GM19468 (cell line): ENCODE results near the gene NEUROG1.

Source experiments
- ATAC-seq: cut with Tn5 transposase; IDR thresholded peaks from one replicate; pipeline ENCODE4 v1.9.1; 2021; ENCODE audit warnings: mild to moderate bottlenecking, moderate library complexity, moderate number of reproducible peaks; ENCODE audit not compliant: unreplicated experiment; ENCODE audit errors: extremely low read depth

NEUROG1 gene

DNA sequence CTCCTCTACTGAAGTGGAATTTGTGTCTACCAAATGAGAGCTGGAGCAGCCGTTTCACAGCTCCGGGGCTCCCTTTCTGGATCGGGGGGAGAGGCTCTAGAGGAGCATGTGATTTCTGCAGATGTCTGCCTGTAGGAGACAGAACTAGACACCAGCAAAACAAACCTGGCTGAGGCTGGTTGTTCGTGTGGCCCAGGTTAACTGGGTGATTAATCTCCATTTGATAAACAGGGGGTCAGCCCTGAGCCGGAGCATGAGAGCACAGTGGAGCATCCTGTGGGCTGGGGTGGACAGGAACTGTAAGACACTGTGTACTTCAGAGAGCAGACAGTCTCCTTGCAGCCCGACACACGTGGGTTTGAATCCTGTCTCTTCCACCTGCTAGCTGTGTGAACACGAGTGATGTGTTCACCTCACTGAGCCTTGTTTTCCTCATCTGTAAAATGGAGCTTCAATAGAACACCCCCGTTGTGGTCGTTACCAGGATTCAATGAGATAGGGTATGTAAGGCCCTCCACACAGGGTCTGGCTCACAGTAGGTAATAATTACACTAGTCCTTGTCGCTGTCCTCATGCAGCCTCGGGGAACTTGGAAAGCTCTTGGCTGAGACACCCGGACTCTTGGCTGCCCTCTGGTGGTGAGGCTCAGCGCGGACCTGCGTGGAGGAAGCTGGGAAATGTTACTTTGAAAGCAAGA is 30.1 kb upstream of the NEUROG1 start:
- ATAC-seq, result no peak

DNA sequence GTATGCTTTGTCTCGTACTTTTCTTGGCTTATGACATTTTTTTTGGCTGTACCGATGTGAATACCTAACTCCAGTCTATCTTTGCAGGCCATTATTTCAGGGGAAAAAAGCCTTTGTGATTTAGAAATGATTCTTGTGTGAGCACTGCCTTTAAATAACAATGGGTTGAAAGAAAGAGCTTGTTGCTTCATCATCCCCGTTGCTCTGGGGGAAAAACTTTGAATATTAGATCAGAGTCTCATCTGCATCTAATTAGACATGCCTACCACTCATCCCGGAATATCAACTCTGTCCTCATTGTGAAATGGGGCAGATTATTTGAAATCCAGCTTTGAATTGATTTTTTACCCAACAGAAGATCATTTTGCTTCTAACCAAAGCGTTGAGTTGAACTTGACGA is 29.5 kb upstream of the NEUROG1 start:
- ATAC-seq, result no peak

DNA sequence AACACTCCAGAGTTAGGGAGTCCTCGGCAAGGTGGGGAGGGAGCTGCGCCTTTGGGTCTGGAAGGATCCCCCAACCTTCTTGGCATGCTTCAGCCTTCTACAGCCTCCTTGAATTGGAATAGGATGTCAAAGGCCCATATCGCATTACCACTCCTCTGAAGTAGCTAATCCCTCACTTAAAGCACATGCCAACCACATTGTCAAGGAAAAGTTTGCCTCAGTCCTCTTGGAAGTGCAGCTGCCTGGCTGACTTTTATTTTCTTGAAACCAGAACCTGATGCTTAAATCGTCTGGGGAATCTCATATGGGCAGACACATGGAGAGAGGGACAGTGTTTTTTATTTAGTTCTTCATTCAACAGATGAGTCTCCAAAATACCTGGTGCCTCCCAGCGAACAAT is 28.6 kb upstream of the NEUROG1 start:
- ATAC-seq, result no peak

DNA sequence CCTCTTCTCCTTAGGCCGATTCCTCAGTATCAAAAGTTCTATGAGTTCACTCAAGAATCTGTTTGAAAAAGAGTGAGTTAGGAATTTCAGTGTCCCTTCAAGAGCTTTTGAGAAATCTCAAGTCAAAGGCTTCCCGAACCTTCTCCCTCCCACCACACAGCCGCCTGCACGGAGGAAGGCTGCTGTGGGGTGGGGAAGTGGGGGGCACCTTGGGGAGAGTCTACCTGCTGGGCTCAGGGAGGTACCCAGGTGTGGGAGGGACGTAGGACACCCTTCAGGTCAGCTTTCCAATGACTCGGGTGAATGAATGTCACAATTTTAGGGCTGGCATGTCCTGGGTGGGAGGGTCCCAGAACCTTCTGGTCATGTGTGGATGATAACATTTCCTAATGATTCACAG is 25.5 kb upstream of the NEUROG1 start:
- ATAC-seq, result no peak

DNA sequence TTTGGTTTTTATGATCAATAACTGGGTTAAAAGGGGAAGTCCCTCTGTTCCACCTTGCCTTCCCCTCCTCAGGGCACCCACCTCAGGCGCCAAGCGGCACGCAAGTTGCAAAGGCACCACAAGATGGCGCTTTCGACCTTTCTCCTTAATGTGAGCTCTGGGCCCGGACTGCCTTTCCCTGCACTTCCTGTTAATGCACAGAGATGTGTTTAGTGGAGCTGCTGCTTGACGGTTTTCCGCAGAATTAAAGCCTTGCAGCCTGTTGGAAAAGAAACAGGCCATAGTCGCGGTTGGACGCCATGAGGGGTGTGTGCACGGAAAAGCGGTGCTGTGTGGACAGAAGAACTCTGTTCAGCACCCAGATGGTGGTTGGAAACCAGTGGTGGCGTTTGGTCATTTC is 25.1 kb upstream of the NEUROG1 start:
- peak; percentile 75 for ATAC-seq

DNA sequence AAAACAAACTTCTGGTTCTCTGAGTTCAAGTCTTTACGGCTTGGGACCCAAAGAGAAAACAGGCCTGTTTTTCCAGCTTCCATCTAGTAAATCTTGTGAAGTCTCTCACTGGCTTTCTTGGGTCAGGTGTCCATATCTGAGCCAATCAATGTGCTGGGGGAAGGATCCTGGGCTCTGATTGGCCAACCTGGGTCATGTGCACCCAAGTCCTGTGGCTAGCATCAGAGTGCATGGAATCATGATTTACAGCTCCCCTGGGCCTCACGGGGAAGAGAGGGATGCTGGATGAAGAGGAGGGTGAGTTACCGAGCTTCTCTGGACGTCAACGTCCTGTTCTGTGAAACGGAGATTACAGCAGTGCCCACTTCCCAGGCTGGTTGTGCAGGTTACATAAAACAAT is 23.6 kb upstream of the NEUROG1 start:
- no peak for ATAC-seq

DNA sequence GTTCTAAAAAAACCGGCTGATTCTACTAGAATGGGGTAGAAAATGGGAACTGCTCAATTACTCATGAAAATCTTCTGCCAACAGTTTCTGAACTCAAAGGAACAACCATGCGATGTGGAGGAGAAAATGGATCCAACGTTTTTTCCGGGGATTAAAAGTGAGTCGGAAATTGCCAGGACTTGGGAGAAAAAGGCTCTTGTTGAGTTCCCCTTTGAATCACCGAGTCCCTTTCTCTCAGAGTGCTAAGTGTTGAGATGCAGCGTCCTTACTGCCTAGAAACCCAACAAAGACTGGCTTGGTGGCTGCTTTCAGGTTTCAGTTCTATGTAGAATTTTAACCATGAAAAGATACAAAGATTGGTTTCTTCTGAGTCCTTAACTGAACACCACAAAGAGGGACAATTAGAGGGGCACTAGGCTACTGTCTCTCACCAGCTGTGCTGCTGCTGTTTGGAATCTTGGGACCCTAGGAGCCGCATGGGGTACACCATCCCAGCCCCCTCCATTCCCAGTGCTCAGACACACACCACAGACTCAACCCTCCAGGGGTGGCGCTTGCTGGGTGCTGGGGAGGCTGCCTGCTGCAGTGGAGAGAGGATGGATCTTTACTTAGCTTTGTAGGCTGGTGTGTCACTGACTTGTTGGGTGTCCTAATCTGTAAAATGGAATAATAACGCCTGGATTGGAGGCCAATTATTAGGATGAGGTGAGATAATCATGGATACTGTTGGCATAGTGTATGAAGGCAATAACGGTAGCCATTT is 21.5 kb upstream of the NEUROG1 start:
- no peak for ATAC-seq

DNA sequence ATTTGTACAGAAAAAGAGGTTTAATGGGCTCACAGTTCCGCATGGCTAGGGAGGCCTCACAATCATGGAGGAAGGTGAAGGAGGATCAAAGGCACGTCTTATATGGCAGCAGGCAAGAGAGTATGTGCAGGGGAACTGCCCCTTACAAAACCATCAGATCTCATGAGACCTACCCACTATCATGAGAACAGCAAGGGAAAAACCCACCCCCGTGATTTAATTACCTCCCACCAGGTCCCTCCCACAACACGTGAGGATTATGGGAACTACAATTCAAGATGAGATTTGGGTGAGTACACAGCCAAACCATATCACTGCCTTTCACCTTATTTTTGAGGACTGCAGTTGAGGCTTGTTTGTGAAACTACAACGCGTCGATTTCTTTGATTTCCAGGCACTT is 20.9 kb upstream of the NEUROG1 start:
- no peak for ATAC-seq

GRCh38 chr5:135555530-135555929 is 19.8 kb upstream of the NEUROG1 start:
- no peak for ATAC-seq

DNA sequence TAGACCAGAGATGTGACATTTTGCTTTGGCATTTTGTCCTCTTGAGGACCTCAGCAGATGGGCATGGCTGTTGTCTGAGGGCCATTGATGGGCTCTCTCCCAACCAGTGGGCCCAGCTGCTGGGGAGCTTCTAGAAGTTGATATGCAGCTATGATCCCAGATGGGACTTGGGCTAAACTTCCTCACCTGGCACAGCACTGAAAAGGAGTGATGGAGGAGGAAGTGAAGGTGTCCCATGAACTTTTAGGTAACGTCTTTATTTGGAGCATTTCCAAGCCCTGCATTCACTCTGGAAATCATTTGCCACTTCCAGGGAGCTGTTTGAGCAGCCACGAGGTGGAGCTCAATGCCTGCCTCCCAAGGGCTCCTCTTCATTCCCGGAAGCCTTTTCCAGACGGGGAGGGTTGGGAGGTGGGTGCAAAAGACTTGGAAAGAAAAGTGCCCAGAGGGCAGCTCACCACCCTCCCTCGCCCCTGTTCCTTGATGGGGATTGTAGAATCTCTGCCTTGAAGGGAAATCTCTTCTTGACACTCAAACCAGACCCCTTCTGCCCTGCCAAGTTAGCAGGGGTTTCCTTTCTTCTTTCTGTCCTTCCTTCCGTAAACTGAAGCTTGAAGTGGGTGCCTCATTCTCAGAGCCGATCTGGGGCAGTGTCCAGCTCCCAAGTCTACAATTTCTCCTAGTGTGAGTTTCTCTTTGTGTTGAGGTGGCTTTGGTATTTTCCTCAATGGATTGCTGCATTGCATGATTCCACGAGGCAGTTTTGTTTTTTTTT is 18.1 kb upstream of the NEUROG1 start:
- no peak for ATAC-seq

DNA sequence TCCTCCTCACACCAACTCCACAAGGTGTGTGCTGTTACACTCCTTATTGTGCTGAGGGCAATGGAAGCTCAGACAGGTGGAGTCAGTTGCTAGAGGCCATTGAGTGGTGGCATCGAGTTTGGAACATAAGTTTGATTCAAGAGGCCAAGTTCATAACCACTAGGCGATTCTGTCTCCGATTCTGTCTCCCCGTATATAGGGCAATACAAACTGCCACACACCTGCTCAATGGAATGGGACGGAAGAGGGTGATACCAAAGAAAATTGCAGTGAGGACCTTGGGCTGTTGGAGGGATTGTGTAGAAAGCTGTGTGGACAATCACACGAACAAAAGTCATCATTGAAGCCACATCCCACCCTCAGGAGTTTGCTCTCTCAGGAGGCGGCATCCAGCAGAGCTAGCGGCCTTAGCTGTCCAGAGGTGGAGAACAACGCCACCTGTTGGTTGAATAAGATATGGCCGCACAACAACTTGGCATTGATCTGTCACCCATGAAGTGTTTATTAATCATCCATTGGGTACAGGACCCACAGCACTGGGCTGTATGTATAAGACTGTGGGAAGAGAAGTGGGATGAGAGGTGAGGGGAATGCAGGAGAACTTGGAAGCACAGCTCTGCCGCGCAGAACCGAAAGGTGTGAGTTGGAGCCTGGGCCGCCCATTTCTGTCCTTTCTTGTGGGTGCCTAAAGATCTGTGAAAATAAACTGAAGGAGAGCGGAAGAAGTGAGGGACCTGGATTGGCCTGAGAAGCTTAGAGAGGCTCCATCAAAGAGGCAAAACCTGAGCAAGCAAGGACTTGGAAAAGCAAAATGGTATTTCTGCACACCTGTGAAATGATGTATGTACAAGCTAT is 16.1 kb upstream of the NEUROG1 start:
- ATAC-seq, result no peak

DNA sequence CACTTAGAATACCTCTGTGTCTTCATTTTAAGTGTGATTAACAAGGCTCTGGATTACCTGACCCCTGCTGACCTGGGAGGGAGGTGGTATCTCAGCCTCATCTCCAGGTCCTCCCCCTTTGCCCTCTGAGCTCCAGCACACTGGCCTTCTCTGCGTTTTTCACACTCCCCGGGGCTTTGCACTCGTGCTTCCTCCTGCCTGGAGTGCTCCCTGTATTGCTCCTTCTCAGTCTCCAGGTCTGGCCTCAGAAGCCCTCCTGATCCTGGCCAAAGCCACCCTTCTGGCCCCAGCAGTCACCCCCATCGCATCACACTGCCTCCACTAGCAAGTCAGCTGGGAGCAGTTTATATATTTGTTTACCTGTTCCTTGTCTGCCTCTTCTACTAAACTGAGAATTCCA is 13.6 kb upstream of the NEUROG1 start:
- ATAC-seq, result no peak

DNA sequence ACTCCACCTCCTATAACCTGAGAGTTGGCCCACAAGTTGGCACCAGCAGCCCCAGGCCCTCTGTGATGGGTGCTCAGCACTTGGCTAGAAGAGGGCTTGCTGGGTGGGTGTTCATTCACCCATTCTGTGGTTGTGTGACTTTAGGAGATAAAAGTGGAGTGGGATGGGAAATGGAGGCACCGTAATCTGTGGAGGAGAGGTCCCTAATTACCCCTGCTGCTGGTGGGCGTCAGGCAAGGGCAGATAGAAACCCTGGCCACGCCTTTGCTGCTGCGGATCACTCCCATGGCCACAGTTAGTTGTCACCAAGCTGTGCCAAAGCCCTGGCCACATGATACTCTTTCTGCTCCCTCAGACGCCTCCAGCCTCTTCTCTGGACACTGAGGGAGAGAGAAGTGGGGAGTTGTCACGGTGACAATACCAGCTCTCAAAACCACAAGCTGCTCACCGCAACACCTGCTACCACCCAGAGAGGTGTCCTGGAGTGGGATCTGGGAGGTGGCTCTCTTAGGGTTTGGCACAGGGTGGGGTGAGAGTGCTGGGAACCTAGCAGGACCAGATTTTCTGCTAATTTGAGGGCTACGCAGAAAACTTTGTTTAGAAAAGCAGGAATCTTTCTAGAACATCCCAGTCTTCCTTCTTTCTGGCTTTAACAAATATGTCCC is 12.0 kb upstream of the NEUROG1 start:
- ATAC-seq, result no peak

- ATAC-seq, result no peak
Observed at GRCh38 chr5:135546912-135547311, 11.1 kb upstream of the NEUROG1 start.

DNA sequence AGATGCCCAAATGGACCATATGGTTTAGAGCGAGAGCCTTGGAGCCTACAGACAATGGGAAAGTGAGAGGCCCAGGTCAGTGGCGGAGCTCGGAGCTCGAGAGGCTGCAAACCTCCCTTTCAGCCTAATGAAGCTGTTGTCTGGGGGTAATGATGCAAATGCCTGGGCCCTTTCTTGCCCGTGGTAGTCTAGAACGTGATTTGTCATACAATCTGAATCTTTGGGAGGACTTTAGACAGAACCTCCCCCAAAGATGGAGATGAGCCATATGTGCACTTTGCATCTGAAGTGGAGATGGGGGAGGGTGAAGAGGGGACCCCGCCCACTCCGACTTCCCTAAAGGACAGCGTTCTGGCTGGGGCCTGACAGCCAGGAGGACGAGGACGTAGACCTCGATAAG is 10.3 kb upstream of the NEUROG1 start:
- no peak for ATAC-seq

- ATAC-seq, result no peak
Observed at GRCh38 chr5:135545099-135545498, 9.3 kb upstream of the NEUROG1 start.

DNA sequence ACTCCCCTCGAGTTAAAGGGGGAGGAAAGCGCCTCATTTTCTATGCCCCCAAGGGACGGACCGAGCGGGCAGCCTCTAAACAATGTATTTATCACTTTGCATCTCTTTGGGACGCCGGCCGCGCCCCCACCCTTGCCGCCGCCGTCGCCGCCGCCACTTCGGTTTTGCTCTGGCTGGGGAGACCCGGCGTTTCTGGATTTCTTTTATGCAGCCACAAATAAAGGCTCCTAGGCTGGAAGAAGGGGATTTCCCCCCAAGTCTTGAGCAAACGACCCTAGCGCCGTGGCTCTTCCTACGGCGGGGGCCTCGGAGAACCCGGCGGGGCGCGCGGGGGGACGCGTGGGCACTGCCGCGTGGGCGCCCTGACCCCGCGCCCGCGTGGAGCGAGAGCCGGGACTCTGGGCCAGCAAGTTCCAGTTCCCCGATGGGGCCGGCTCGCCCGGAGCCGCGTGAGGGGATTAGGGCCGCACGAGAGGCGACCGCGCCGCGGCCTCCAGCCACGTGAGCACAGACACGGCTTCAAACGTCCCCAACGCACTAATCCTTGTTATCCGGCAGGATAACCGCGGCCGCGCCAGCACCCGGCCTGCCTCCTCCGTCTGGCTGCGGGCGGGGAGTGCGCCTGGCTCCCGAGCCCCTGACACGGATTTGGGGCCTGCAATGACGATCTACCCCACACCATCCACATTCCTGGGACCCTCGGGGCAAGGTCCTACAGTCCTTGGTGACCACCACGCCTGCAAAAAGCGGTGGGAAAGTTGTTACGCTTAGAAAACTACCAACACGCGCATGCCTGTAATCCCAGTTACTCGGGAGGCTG is 7.9 kb upstream of the NEUROG1 start:
- ATAC-seq, result no peak

DNA sequence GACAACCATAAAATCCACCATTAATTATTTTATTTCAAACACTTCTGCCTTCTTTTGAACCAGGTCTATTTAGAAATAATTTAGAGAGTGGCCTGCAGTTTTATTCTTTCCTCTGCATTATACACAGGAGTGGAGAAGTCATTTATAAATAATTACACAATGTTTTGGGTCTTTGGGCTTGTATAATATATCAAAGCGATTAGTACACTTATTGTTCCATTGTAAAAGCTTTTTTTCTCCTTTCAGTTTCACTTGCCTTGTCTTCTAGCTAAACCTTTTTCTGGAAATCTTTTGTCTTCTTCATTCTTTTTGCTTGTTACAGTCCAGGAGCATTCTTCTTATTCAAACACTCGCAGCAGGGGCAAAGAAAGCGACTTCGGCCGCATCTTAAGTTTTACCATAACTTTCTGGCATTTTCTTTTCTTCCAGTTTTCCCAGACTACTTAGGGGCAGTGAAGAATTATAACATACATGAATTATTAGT is 7.3 kb upstream of the NEUROG1 start:
- ATAC-seq, result no peak
